Loucy (cell line): ENCODE data around the gene SLC51A.

Experiments
- H2AFZ ChIP-seq: fragments of 200-600 bp; sonication (generic); 2 replicates; pipeline ENCODE4 v1.6.0; 2016; ENCODE audit warnings: antibody characterized with exemption, mild to moderate bottlenecking, low read length, moderate library complexity
- H3F3A ChIP-seq: fragments of 200-600 bp; 2 replicates; pipeline ENCODE4 v1.6.0; 2016; ENCODE audit warnings: antibody characterized with exemption, low read depth, mild to moderate bottlenecking
- H3K27me3 ChIP-seq: fragments of 200-600 bp; sonication (generic); 2 replicates; pipeline ENCODE4 v1.6.1; 2014; ENCODE audit warnings: low read length, mild to moderate bottlenecking; ENCODE audit not compliant: insufficient read depth, poor library complexity, severe bottlenecking
- H3K36me3 ChIP-seq: fragments of 200-600 bp; sonication (generic); 2 replicates; pipeline ENCODE4 v1.6.1; 2016; ENCODE audit warnings: low read length; ENCODE audit not compliant: insufficient read depth
- H3K4me1 ChIP-seq: fragments of 200-600 bp; sonication (generic); 2 replicates; pipeline ENCODE4 v1.5.1; 2014; ENCODE audit warnings: low read length, mild to moderate bottlenecking; ENCODE audit not compliant: insufficient read depth, poor library complexity, severe bottlenecking
- H3K4me2 ChIP-seq: fragments of 200-600 bp; sonication (generic); 2 replicates; pipeline ENCODE4 v1.6.0; 2014; ENCODE audit warnings: antibody characterized with exemption, low read length, low read depth, mild to moderate bottlenecking; ENCODE audit not compliant: poor library complexity, severe bottlenecking
- H3K4me3 ChIP-seq: fragments of 200-600 bp; sonication (generic); 2 replicates; pipeline ENCODE4 v1.5.1; 2014; ENCODE audit warnings: low read length, mild to moderate bottlenecking, mixed read lengths; ENCODE audit not compliant: poor library complexity, severe bottlenecking
- H3K79me2 ChIP-seq: fragments of 200-600 bp; sonication (generic); 2 replicates; pipeline ENCODE4 v1.6.1; 2014; ENCODE audit warnings: low read length; ENCODE audit not compliant: insufficient read depth
- H3K9ac ChIP-seq: fragments of 200-600 bp; sonication (generic); 2 replicates; pipeline ENCODE4 v1.6.0; 2014; ENCODE audit warnings: mild to moderate bottlenecking, low read depth, low read length, moderate library complexity; ENCODE audit not compliant: poor library complexity, severe bottlenecking
- H3K9me2 ChIP-seq: fragments of 200-600 bp; sonication (generic); replicated peaks from 2 replicates; pipeline ENCODE4 v1.6.1; 2016; ENCODE audit warnings: low read depth, low read length, mixed read lengths
- H3K9me3 ChIP-seq: fragments of 200-600 bp; sonication (generic); 2 replicates; pipeline ENCODE4 v1.6.1; 2014; ENCODE audit warnings: mild to moderate bottlenecking, antibody characterized with exemption, low read length, low read depth; ENCODE audit not compliant: insufficient read depth
- H4K20me1 ChIP-seq: fragments of 200-600 bp; sonication (generic); 2 replicates; pipeline ENCODE4 v1.6.0; 2014; ENCODE audit warnings: antibody characterized with exemption, low read length, mild to moderate bottlenecking; ENCODE audit not compliant: insufficient read depth, poor library complexity, severe bottlenecking
- CTCF ChIP-seq: fragments of 200-600 bp; sonication (generic); conservative IDR thresholded peaks from 2 replicates; pipeline ENCODE4 v1.5.1; 2014; ENCODE audit warnings: mild to moderate bottlenecking, antibody characterized with exemption, low read length
- EZH2phosphoT487 ChIP-seq: fragments of 200-600 bp; IDR thresholded peaks from 2 replicates; pipeline ENCODE4 v1.6.1; 2018; ENCODE audit warnings: antibody characterized with exemption, mild to moderate bottlenecking, moderate library complexity, borderline replicate concordance

Gene SLC51A

DNA sequence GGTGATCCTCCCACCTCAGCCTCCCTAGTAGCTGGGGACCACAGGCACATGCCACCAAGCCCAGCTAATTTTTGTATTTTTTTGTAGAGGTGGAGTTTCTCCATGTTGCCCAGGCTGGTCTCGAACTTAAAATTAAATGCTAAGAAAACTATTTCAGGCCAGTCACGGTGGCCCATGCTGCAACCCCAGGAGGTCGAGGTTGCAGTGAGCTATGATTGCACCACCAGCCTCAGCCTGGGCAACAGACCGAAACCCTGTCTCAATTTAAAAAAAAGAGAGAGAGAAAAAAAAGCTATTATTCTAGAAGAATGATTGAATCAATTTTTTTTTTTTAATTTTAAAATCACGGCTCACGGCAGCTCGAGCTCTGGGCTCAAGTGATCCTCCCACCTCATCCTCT is 4.7 kb downstream of the SLC51A start:
- H3K4me1 ChIP-seq: peaks cover 29% of the 10 kb centered on the region
- no peak overlapping the region for H3K4me3 ChIP-seq
- no peaks in the 10 kb centered on the region for H3K79me2 ChIP-seq
- no peaks in the 10 kb centered on the region for H3K36me3 ChIP-seq
- H3K9me2 ChIP-seq: no peaks in the 10 kb centered on the region
- H4K20me1 ChIP-seq: no peaks in the 10 kb centered on the region
- no peak overlapping the region for H3K4me2 ChIP-seq
- no peaks in the 10 kb centered on the region for H3F3A ChIP-seq
- H2AFZ ChIP-seq: no peak overlapping the region
- H3K9me3 ChIP-seq: no peaks in the 10 kb centered on the region
- no peaks in the 10 kb centered on the region for H3K27me3 ChIP-seq
- no peak overlapping the region for H3K9ac ChIP-seq
- TF ChIP-seq CTCF (no peak), EZH2phosphoT487 (no peak)

GRCh38 chr3:196222876-196223595 is 6.7 kb downstream of the SLC51A start:
- Histone ChIP-seq H4K20me1 (no peaks in the 10 kb centered on the region), H3K36me3 (no peaks in the 10 kb centered on the region), H2AFZ (no peak overlapping the region), H3K9ac (no peak overlapping the region), H3F3A (no peaks in the 10 kb centered on the region), H3K4me3 (no peak overlapping the region), H3K9me3 (no peaks in the 10 kb centered on the region), H3K4me2 (no peak overlapping the region), H3K9me2 (no peaks in the 10 kb centered on the region), H3K27me3 (no peaks in the 10 kb centered on the region), H3K4me1 (peaks cover 20% of the 10 kb centered on the region), H3K79me2 (no peaks in the 10 kb centered on the region)
- no peak for TF ChIP-seq EZH2phosphoT487

DNA sequence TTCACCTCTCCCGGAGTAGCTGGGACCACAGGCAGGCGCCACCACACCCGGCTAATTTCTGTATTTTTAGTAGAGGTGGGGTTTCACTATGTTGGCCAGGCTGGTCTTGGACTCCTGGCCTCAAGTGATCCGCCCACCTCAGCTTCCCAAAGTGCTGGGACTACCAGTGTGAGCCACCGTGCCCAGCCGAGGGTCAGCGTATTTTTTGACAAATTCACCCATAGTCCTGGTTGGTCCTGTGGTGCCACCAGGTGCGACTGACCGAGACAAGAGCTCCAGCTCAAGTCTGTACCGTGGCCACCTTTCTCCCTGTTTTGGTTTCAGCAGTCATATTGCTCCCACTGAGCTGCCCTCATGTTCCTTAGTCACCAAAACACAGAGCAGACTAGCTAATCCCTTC is 8.8 kb downstream of the SLC51A start:
- no peaks in the 10 kb centered on the region for H3K9me2 ChIP-seq
- peaks cover under 1% of the 10 kb centered on the region for H3K4me1 ChIP-seq
- TF ChIP-seq CTCF: no peak
- TF ChIP-seq EZH2phosphoT487: no peak
- H3K27me3 ChIP-seq: no peaks in the 10 kb centered on the region
- no peaks in the 10 kb centered on the region for H3K79me2 ChIP-seq
- no peaks in the 10 kb centered on the region for H4K20me1 ChIP-seq
- H3F3A ChIP-seq: no peaks in the 10 kb centered on the region
- no peaks in the 10 kb centered on the region for H3K36me3 ChIP-seq
- H3K9ac ChIP-seq: no peak overlapping the region
- H3K9me3 ChIP-seq: no peaks in the 10 kb centered on the region
- no peak overlapping the region for H3K4me2 ChIP-seq
- H2AFZ ChIP-seq: no peak overlapping the region
- no peak overlapping the region for H3K4me3 ChIP-seq
